Parathyroid adenoma (tissue), 2 donors: ENCODE results near the gene SPATA25.

ENCODE experiments used
- H2AFZ ChIP-seq: fragments of 300-600 bp; sonication (generic); one replicate; pipeline ENCODE4 v1.7.0; 2017; ENCODE audit warnings: antibody characterized with exemption, mild to moderate bottlenecking
- H3K27ac ChIP-seq: fragments of 300-600 bp; sonication (generic); one replicate; pipeline ENCODE4 v1.7.0; 2017
- H3K27me3 ChIP-seq: fragments of 300-600 bp; sonication (generic); one replicate; pipeline ENCODE4 v1.7.0; 2017; ENCODE audit warnings: low read length; ENCODE audit not compliant: control insufficient read depth, insufficient read depth
- H3K36me3 ChIP-seq: fragments of 300-600 bp; sonication (generic); one replicate; pipeline ENCODE4 v1.7.0; 2017; ENCODE audit warnings: low read length; ENCODE audit not compliant: control insufficient read depth, insufficient read depth
- H3K4me1 ChIP-seq: fragments of 300-600 bp; sonication (generic); one replicate; pipeline ENCODE4 v1.7.0; 2017; ENCODE audit warnings: control low read depth
- H3K4me2 ChIP-seq: fragments of 300-600 bp; sonication (generic); one replicate; pipeline ENCODE4 v1.7.0; 2017; ENCODE audit warnings: low read length
- H3K4me3 ChIP-seq: fragments of 300-600 bp; sonication (generic); one replicate; pipeline ENCODE4 v1.7.0; 2017; ENCODE audit warnings: low read depth, low read length
- H3K79me2 ChIP-seq: fragments of 300-600 bp; sonication (generic); one replicate; pipeline ENCODE4 v1.7.0; 2017; ENCODE audit warnings: control low read depth
- H3K9ac ChIP-seq: fragments of 300-600 bp; sonication (generic); one replicate; pipeline ENCODE4 v1.7.0; 2017; ENCODE audit warnings: mild to moderate bottlenecking
- H3K9me3 ChIP-seq: fragments of 300-600 bp; sonication (generic); one replicate; pipeline ENCODE4 v1.7.0; 2017; ENCODE audit warnings: low read length; ENCODE audit not compliant: control insufficient read depth
- TF ChIP-seq, protein P1 (sequence below): fragments of 300-600 bp; sonication (generic); IDR thresholded peaks from one replicate; pipeline ENCODE4 v1.7.0; 2017; ENCODE audit warnings: antibody characterized with exemption, mild to moderate bottlenecking
- donor health status: primary hyperparathyroidism.

SPATA25 gene

DNA sequence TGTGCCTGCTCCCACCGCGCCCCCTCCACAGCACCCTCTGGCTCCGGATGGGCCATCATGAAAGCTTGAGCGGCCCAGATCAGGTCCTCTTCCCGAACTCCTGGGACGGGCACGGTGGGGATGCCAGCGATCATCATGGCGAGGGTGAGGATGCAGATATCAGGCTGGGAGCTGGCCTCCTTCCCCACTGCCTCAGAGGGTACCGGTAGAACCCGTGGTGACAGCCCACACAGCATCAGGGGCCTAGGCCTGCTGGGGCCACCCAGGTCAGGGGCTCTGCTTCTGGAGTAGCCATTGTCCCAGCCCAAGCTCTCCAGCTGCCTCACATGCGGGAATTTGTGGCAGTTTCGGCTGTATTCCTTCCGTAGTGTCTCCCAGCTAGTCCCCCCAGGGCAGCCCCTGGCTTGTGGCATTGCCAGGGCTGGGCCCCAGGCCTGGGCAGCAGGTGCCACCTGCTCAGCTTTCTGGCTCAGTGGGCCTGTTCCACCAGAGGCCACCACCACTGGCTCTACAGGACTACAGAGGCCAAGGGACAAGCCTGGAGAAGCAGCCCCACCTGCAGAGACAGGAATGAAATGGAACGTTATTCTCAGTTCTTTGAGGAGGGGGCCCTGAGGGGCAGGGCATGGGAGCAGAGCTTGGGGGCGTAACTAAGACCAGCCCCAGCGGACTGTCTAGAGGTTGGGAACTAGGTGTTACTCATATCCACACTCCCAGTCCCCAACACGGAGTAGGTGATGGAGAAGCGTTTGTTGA, 654 bp downstream of the SPATA25 start:
- peaks cover 2% of the 10 kb centered on the region for H3K4me1 ChIP-seq
- no peaks in the 10 kb centered on the region for H3K36me3 ChIP-seq
- H3K9me3 ChIP-seq = no peaks in the 10 kb centered on the region
- H3K4me3 ChIP-seq = no peak overlapping the region
- no peaks in the 10 kb centered on the region for H3K27me3 ChIP-seq
- H3K27ac ChIP-seq = no peak overlapping the region
- TF ChIP-seq, protein P1, sequence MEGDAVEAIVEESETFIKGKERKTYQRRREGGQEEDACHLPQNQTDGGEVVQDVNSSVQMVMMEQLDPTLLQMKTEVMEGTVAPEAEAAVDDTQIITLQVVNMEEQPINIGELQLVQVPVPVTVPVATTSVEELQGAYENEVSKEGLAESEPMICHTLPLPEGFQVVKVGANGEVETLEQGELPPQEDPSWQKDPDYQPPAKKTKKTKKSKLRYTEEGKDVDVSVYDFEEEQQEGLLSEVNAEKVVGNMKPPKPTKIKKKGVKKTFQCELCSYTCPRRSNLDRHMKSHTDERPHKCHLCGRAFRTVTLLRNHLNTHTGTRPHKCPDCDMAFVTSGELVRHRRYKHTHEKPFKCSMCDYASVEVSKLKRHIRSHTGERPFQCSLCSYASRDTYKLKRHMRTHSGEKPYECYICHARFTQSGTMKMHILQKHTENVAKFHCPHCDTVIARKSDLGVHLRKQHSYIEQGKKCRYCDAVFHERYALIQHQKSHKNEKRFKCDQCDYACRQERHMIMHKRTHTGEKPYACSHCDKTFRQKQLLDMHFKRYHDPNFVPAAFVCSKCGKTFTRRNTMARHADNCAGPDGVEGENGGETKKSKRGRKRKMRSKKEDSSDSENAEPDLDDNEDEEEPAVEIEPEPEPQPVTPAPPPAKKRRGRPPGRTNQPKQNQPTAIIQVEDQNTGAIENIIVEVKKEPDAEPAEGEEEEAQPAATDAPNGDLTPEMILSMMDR = no peak
- H3K4me2 ChIP-seq = no peak overlapping the region
- H3K79me2 ChIP-seq = no peaks in the 10 kb centered on the region
- no peak overlapping the region for H3K9ac ChIP-seq
- H2AFZ ChIP-seq = no peak overlapping the region

DNA sequence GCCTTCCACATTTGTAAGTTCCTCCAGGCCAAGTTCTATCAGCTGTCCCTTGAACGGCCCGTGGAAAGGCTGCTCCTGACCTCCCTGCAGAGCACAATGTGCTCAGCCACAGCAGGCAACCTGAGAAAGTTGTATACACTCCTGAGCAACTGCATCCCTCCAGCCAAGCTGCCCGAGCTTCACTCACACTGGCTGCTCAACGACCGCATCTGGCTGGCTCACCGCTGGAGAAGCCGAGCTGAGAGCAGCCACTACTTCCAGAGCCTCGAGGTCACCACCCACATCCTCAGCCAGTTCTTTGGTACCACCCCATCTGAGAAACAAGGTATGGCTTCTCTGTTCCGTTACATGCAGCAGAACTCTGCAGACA, 4.3 kb downstream of the SPATA25 start:
- Histone ChIP-seq H3K27ac (no peak overlapping the region), H2AFZ (no peak overlapping the region), H3K9ac (no peak overlapping the region), H3K27me3 (no peaks in the 10 kb centered on the region), H3K4me2 (no peak overlapping the region), H3K36me3 (no peaks in the 10 kb centered on the region), H3K79me2 (peaks cover 4% of the 10 kb centered on the region), H3K4me1 (no peaks in the 10 kb centered on the region), H3K9me3 (no peaks in the 10 kb centered on the region), H3K4me3 (no peak overlapping the region)
- TF ChIP-seq, protein P1 = no peak

DNA sequence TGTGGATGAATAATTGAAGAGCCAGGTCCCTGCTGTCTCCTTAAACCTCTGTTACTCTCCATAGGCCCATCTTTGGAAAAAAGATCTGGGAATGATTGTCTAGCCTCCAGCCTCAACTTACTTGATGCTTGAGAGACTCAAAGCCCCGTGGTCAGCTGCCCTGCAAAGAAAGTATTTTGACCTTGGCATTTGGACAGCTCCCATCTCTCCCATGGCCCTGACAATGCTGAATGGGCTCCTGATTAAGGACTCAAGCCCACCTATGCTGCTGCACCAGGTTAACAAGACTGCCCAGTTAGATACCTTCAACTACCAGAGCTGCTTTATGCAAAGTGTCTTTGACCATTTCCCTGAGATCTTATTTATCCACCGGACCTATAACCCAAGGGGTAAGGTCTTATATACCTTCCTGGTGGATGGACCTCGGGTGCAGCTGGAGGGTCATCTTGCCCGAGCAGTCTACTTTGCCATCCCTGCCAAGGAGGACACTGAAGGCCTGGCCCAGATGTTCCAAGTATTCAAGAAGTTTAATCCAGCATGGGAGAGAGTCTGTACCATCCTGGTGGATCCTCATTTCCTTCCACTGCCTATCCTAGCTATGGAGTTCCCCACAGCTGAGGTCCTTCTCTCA, 4.8 kb downstream of the SPATA25 start:
- Histone ChIP-seq H3K27ac (no peak overlapping the region), H3K36me3 (no peaks in the 10 kb centered on the region), H3K9me3 (no peaks in the 10 kb centered on the region), H3K27me3 (no peaks in the 10 kb centered on the region), H2AFZ (no peak overlapping the region), H3K4me2 (no peak overlapping the region), H3K9ac (no peak overlapping the region), H3K4me1 (no peaks in the 10 kb centered on the region), H3K79me2 (peaks cover 4% of the 10 kb centered on the region), H3K4me3 (no peak overlapping the region)
- TF ChIP-seq, protein P1 = no peak

DNA sequence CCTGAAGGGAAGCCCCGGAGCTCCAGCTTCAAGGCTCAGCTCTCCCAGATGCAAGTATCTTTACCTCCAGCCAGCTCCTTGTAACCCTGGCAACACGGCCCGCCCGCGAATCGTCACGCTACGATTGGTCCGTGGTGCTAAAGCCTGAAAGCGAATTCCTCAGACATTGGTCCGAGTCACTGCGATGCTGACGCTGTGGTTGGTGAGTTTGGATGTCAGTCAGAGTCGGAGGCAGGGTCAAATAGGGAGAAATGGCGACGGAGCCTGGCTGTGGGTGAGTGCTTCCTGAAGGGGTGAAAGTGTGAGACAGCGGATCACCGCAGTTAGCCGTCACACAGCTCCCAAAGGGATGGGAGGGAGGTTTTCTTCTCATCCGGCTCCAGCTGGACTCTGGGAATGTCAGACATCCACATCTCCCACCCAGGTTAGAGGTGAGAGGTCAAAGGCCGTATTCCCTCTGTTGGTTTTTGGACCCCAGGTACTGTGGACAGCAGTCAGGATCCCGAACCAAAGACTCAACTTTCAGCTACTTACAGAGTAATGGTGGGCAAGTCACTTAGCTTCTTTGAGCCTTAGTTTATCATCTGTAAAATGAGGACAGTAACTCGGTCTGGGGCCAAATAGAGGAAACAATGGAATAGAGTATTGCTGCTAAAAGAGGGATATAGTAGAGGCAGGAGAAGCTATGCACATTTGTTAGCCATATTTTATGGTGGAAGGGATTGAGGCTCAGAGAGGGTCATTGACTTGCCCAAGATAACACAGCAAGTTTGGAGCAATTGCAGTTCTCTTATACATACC, 6.2 kb downstream of the SPATA25 start, which contains the start of gene ZSWIM1:
TSS of gene ZSWIM1 (plus strand) at position 240 of the 801 bp plus-strand sequence. CDS start 1,366 bp downstream, outside the sequence.
- H3K36me3 ChIP-seq = no peaks in the 10 kb centered on the region
- H3K9me3 ChIP-seq = no peaks in the 10 kb centered on the region
- peak within 1 kb of the TSS; percentile 70 for H3K27ac ChIP-seq
- peak within 1 kb of the TSS; percentile 95 for H3K4me2 ChIP-seq
- H3K4me3 ChIP-seq = peak within 1 kb of the TSS; percentile 89
- H3K27me3 ChIP-seq = no peaks in the 10 kb centered on the region
- no peaks in the 10 kb centered on the region for H3K4me1 ChIP-seq
- TF ChIP-seq, protein P1 = no peak
- H3K79me2 ChIP-seq = peaks cover 4% of the 10 kb centered on the region
- peak within 1 kb of the TSS; percentile 88 for H2AFZ ChIP-seq
- peak within 1 kb of the TSS; percentile 21 for H3K9ac ChIP-seq
